GM18868 (cell line): ENCODE data around the gene ARHGEF26.

ENCODE experiments used
- ATAC-seq: cut with Tn5 transposase; IDR thresholded peaks from one replicate; pipeline ENCODE4 v1.9.1; 2021; ENCODE audit warnings: mild to moderate bottlenecking, moderate library complexity; ENCODE audit not compliant: unreplicated experiment

ARHGEF26 gene

GRCh38 chr3:154195620-154196356 lies 74.6 kb downstream of the ARHGEF26 start:
- no peak for ATAC-seq

DNA sequence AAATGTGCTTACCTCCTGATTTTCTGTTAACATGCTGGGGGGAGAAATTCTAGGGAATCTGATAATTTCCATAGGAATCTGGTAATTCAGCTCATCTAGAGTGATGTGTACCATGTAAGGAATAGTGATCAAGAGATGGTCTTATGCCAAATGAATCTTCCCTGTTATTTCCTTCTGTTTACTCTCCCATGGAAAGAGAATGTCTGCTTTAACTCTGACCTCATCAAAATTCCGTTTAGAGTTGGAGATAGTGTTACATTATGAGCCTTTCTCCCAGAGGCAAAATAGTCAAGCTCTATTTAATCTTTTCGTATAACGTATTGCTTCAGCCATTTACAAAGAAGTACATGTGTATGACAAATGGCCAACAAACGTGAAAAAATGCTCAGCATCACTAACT lies 76.6 kb downstream of the ARHGEF26 start:
- no peak for ATAC-seq

- no peak for ATAC-seq
These were observed 88.3 kb downstream of the ARHGEF26 start for GRCh38 chr3:154209499-154209898.

DNA sequence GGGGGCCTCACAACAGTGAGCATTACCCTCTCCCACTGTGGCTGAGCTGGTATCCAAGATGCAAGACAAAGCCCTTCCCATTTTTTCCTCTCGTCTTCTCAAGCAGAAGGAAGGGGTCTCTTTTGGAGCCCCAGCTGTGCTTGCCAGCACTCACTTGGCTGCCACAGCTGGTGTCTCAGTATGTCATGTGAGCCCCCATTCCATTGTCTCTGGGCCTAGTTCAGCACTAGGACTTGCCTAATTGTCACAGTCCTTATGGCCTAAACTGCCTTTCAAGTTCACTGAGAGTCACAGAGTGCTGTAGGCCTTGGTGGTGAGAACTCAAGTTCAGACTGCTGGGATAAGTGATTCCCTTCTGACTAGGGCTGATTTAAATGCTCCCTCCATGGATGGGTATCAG lies 89.8 kb downstream of the ARHGEF26 start:
- no peak for ATAC-seq

- ATAC-seq = no peak
These were observed 93.1 kb downstream of the ARHGEF26 start for GRCh38 chr3:154214306-154214705.

GRCh38 chr3:154217671-154218070 lies 96.5 kb downstream of the ARHGEF26 start:
- no peak for ATAC-seq

- no peak for ATAC-seq
These were observed 97.5 kb downstream of the ARHGEF26 start for GRCh38 chr3:154218728-154219127.

DNA sequence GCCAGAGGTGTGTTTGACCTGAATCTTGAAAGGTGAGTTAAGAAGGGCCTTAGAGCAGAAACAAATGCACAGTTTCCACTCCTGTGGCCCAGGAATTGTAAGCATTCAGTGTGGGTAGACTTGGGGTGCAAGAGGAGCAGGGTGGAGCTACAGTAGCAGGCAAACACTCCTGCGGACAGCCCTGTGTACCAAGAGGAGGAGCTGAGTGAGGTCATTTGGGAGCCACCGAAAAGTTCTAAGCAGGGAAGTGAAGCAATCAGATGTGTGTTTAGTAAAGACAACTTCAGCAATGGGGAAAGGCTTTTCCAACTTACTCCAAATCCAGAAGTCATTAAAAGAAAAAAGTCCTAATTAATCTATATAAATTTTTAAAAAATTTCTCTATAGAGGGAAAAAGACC lies 99.3 kb downstream of the ARHGEF26 start:
- no peak for ATAC-seq

DNA sequence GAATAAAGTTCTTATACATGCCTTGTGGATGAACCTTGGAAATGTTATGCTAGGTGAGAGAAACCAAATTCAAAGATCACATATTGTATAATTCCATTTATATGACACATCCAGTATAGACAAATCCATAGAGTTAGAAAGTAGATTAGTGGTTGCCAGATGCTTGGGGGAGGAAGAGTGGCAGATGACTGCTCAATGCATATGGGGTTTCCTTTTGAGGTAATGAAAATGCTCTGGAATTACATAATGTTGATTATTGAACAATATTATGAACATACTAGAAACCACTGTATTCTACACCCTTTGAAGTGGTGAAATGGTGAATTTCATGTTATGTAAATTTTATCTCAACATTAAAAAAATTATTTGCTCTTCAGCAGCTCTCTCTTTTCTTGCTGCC lies 102.3 kb downstream of the ARHGEF26 start:
- no peak for ATAC-seq

DNA sequence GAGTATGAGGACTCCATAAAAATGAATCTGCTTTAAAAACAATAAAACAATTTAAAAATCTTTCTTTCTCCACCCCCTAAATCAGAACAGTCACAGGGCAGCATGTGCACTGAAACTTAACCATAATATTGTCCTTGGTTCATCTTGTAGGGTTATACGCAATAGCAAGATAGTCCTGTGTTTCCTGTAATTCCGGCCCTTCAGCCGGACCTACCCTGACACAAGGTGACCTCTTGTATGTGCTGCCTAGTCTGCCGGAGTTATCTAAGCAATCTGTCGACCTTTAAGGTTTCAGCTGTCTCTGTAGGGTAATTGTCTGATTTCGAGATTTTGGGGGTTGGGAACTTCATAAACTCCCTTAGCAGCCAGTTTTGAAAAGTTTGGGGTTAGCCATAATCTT lies 103.2 kb downstream of the ARHGEF26 start:
- ATAC-seq = no peak

- no peak for ATAC-seq
These were observed 103.7 kb downstream of the ARHGEF26 start for GRCh38 chr3:154224866-154225265.

- no peak for ATAC-seq
These were observed 104.3 kb downstream of the ARHGEF26 start for GRCh38 chr3:154225536-154225935.

DNA sequence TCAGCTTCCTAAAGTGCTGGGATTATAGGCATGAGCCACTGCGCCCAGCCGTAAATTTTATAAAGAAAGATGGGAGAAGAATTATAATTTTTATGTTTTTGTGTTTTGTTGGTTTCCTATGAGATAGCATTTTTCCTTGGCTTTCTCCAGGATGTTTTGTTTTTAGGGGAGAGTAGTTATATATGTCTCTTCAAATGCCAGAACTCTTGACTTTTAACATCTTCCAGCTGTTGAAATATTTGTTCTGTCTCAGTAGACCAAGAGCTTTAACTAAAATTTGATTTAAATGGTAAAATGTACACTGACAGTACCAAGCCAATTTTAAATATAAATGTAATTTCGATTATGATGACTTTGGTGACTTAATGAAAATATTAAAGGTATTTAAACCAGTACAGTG lies 106.3 kb downstream of the ARHGEF26 start:
- ATAC-seq = no peak

DNA sequence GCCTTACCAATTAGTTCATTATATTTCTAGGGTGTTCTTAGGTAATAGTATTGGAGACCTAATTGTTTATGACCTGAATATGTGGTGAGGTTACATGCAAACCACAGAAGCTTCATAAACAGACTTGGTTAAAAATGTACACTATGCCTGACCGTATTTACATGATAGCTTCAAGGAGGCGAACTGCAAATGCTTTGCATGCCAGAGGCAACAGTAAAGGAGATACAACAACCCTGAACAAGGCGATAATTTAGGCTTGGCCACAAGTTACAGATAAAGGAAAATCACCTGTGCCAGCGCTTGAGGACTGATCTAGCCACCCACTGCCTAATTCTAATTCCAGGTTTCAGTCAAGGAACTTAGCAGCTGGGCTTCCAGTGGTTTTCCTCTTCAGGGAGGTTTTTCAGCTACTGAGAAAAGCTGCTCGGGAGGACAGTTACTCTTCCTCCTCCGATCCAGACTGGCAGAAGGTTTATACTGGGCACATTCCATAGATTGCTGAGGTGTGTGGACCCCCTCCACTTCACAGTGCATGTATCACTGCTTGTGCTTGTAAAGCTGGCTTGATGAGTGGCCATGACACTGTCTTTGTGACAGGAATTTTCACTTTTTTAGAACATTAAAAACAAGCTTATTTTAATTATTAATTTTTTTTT lies 107.5 kb downstream of the ARHGEF26 start:
- no peak for ATAC-seq

- ATAC-seq = no peak
These were observed 108.0 kb downstream of the ARHGEF26 start for GRCh38 chr3:154229217-154229590.

- no peak for ATAC-seq
These were observed 114.1 kb downstream of the ARHGEF26 start for GRCh38 chr3:154235330-154235729.

DNA sequence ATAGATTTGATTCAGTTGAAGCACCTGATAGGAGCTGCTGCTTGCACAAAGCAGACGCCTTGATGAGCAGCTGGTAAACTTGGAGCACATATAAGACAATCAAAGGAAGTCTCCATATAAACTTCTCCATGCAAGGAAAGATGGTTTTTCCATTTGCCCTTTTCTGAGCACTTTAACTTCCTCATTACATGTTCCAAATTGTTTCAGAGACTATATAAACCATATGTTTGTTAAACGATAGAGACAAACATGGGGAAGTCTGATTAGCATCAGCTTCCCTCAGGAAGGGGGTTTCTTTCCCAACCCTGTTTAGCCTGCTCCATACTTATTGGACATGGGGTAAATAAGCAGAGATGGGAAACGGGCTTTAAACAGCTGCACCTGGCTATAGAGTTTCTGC lies 115.1 kb downstream of the ARHGEF26 start:
- no peak for ATAC-seq

DNA sequence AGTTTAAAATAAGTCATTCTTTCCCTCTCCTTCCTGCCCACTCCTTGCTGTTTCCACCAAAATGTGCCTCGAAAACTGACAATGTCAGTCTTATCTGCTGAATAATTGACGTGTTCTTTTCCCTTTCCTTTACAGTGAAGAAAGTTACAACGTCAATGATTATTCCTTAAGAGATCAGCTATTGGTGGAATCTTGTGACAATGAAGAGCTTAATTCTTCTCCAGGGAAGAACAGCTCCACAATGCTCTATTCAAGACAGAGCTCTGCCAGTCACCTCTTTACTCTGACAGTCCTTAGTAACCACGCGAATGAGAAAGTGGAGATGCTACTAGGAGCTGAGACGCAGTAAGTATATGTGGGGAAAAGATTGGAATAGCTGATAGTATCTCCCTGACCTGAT lies 119.0 kb downstream of the ARHGEF26 start:
- ATAC-seq = no peak

DNA sequence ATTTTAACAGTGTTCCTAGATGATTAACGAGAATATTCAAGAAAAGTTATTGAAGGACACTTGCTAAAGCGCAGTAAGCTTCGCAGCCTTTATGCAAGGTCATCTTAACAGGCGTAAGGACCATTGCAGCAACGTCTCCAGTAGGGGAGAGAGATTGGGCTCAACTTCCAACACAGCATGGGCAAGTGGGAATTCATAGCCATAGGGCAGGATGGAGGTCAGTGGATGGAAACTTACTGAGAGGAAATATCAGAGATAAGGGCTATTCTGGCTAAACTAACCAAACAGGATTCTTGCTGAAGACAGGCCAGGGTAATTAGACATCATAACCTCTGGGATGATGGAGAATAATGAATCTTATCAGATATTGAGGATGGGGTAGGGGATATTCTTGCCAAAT lies 120.3 kb downstream of the ARHGEF26 start:
- ATAC-seq = no peak

- no peak for ATAC-seq
These were observed 121.6 kb downstream of the ARHGEF26 start for GRCh38 chr3:154242766-154243165.

GRCh38 chr3:154243353-154243752 lies 122.2 kb downstream of the ARHGEF26 start:
- no peak for ATAC-seq

GRCh38 chr3:154244644-154245043 lies 123.5 kb downstream of the ARHGEF26 start:
- no peak for ATAC-seq
